CD4-positive, alpha-beta T cell treated with Interleukin-4 for 4 hours (primary cell): ENCODE results near the gene COG7.
"Not testable (repeated sequence)": the region's sequence is repeated elsewhere in the genome, so short reads cannot be mapped to it uniquely, and the experiment has no call there.

ENCODE experiments used
- DNase-seq: peaks from one replicate; pipeline ENCODE4 v3.0.0-alpha.2; 2020

COG7 gene

DNA sequence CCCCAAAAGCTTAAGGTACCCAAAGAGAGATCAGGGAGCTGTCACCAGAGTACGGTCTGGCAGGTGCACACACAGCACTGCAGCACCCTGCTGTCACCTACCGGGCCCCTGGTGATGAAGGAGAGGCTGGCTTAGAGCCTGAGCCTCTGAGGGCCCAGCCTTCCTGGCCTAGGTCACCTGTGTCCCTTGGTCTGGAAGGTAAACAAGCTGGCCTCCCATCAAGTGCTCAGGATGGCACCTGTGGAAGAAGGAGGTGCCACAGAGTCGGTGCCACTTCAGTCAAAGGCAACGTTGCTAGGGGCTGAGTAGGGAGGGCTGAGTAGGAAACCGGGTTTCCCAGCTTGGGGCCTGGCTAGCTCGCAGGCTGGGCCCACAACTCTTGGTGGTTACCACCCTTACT is 70.7 kb downstream of the COG7 start:
- DNase-seq: no peak

- not testable (repeated sequence) for DNase-seq
Observed at GRCh38 chr16:23381702-23382101, 71.3 kb downstream of the COG7 start.

GRCh38 chr16:23380501-23380951 is 72.5 kb downstream of the COG7 start:
- DNase-seq: no peak

DNA sequence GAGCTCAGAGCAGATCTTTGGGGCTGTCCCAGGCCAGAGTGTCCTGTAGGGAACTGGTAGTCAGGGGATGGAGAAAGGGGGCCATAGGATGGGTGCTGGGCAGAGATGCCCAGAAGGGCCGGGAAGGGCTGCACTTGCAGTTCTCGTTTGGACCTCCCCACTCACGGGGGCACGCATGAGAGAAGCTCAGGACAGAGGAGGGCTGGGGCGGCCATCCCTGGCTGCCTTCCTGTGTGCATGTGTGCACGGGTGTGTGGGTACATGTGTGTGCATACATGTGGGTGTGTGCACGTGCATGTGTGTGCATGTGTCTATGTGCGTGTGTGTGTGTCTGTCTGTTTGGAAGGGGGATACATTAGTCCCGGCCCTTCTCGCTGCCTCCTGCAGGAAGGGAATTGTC is 73.3 kb downstream of the COG7 start:
- DNase-seq: no peak

DNA sequence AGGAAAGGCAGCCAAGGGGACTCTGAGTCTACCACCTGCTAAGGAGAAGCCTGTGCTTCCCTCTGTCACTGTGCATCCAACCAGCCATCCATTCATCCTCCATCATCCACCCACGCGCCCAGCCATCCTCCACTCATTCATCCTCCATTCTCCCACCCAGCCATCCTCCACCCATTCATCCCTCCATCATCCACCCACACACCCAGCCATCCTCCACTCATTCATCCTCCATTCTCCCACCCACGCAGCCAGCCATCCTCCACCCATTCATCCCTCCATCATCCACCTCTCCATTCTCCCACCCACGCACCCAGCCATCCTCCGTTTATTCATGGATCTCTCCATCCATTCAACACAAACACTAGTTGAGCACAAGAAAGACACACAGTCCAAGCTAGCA is 74.1 kb downstream of the COG7 start:
- no peak for DNase-seq

GRCh38 chr16:23378256-23378655 is 74.7 kb downstream of the COG7 start:
- no peak for DNase-seq

DNA sequence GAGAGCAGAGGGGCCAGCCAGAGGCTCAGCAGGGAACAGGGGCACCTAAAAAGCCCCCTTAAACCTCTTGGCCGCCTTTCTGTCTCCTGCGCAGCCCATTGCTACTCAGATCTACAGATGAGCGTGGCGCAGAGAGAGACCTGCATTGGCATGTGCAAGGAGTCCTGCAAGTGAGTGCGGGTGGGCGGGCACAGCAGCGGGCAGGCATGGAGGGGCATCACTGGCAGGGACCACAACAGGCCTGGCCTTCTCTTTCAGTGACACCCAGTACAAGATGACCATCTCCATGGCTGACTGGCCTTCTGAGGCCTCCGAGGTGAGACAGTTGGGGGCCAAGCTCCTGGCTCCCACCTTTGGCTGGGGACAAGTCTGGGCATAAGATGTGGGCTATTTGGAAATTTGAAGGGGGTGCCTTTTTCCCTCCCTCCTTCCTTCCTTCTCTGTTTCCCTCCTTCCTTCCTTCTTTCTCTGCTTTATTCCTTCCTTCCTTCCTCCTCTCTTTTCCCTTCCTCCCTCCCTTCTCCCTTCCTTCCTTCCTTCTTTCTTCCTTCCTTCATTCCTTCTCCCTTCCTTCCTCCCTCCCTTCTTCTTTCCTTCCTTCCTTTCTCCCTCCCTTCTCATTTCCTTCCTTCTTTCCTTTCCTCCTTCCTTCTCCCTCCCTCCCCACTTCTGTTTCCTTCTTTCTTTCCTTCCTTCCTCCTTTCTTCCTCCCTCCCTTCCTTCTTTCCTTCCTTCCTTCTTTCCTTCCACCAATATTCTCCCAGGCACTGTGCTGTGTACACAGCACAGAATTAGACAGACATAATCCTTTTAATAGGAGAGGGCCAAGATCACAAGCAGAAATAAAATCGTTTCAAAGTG is 75.7 kb downstream of the COG7 start:
- no peak for DNase-seq

DNA sequence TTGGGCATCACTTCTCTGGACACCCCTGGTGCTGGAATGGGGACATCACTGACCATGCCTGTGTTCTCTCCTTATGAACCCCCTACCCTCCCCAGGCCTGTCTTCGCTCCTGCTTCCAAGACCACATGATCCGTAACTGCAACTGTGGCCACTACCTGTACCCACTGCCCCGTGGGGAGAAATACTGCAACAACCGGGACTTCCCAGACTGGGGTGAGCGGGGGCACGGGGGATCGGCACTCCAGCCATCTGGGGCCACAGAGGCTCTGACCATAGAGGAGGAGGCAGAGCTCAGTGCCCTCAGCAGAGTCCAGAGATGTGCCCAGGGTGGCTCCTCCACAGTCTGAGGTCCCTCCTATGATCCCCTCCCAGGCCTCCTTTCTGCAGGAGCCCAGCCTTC is 77.3 kb downstream of the COG7 start:
- DNase-seq: no peak

- DNase-seq: no peak
Observed at GRCh38 chr16:23374721-23375510, 78.1 kb downstream of the COG7 start.

DNA sequence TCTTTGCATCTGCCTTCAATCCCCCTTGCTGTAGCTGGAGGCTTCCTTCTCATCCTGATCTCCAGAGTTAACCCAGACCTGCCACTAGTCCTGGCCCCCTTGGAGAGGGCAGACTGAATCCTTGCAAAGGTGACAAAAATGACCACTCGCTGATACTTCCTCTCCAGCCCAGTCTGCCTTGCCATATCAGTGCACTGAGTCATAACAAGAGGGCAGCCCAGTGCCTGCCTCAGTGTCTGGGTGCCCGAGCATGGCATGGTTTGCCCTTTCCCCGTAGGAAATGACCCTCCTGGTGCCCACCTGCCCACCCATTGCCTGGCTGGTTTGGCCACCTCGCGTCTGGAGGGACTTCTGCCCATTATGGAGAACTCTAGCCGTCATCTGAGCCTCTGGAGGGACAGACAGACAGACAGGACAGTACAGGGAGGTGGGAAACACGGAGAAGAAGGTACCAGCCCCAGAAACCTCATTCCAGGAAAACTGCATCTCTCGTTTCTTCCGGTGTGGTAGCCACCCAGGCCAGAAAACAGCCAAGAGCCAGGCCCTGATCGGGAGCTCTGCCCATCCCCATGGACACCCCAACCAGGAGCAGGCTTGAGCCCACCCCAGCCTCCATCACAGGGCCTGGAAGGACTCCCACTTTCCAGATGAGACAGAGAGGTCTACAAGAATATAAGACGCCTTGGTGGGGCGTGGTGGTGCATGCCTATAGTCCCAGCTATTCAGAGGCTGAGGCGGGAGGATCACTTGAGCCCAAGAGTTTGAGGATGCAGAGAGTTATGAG is 79.4 kb downstream of the COG7 start:
- no peak for DNase-seq

- no peak for DNase-seq
Observed at GRCh38 chr16:23371368-23371767, 81.6 kb downstream of the COG7 start.

GRCh38 chr16:23369416-23369815 is 83.6 kb downstream of the COG7 start:
- DNase-seq: no peak

- DNase-seq: no peak
Observed at GRCh38 chr16:23368469-23368868, 84.5 kb downstream of the COG7 start.

- no peak for DNase-seq
Observed at GRCh38 chr16:23367988-23368387, 85.0 kb downstream of the COG7 start.

DNA sequence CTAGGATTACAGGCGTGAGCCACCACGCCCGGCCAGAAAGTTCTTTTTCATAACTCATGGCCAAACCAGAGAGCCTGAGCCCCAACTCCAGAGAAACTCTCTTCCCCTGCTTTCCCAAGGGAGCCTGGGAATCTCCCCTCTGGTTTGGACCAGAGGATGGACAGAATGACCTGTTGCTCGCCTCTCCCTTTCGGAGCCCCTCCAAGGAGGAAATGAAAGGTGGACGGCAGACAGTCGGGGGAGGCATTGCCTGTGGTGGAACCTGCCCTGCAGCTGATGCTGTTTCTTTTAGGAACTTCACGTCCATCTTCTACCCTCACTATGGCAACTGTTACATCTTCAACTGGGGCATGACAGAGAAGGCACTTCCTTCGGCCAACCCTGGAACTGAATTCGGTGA is 85.4 kb downstream of the COG7 start:
- DNase-seq: no peak

- not testable (repeated sequence) for DNase-seq
Observed at GRCh38 chr16:23366341-23366740, 86.6 kb downstream of the COG7 start.

DNA sequence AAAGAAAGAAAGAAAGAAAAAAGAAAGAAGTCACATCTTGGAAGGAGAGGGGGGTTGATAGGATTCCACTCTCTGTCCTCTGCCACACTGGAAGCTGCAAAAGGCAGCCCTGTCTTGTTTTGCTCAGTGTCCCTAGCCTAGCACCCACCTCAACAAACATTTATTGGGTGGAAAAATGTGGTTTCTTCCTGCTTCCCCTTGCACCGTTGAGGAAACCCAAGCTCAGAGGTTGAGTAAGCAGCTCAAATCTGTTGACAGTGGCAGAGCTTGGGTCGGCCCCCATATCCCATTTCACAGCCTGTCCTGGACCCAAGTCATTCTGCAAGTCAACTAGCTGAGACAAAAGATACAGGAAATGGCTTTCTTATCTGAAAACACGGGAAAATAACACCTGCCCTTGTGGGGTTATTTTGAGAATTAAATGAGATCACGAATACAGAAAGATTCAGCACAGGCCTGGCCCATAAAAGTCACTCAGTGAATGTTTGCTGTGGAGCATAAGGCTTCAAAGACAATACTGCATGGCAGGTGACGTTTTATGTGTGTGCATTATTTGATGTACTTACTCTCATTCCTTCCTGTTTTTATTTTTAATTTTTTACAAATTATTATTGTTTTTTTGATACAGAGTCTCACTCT is 87.3 kb downstream of the COG7 start:
- DNase-seq: no peak

DNA sequence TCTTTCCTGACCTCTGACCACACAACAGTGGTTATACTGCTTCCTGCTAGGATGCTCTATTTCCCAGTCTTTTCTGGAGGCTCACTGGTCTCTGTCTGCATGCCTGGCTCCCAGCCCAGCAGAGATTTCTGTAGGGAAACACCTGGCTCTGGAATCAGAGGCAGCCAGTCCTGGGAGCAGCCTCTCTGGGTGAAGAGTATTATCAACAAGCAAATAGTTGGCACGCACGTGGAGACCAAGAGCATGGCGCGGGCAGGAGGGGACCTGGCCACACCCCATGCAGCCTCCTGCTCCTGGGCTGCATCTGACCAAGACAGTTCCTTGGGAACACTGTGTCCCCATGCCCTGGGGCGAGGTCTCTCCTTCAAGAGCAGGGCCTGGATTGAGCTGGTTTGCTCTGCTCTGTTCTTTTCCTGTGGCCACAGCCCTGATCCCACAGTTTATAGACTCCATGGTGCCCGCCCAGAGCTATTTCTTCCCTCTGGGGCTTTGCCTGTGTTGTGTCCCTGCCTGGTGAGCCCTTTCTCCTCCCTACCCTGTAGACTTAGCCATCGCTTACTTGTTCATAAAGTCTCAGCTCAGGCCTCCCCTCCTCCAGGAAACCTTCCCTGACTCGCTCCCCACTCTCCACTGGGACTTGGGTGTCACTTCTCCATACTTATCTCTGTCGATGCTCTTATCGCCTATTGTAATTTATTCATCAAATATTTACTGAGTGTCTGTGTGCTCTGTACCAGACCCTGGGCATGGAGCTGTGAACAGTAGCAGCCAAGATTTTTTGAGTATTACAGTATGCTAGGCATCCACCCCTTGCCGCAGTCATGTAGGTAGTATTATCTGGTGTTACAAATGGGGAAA is 90.3 kb downstream of the COG7 start:
- no peak for DNase-seq

DNA sequence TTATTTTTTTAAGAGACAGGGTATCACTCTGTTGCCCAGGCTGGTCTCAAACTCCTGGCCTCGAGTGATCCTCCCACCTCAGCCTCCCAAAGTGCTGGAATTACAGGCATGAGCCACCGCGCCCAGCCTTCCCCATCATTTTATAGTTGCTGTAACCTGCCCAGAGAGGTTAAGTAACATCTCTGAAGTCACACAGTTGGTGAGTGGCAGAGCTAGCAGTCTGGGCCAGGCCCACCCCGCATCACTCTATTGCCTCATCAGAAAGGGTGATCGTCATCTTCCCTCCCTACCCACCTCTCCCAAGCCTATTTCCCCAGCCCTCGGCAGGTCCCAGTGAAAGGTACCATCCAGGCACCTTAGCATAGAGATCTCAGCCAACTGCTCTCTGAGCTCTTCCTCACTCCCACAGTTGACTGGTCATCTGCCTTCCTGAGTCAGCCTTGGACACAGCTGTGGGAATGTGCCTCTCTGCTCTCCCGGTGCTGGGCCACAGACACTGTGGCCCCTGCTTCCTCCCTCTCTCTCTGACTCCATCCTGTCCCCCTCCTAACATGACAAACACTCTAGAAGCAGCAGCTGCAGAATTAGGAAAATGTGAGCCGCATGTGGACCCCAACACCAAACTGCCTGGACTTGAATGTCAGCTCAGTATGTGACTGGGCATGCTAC is 93.8 kb downstream of the COG7 start:
- no peak for DNase-seq

- DNase-seq: no peak
Observed at GRCh38 chr16:23357761-23358290, 95.2 kb downstream of the COG7 start.

- DNase-seq: no peak
Observed at GRCh38 chr16:23356941-23357340, 96.0 kb downstream of the COG7 start.
